CD4-positive, alpha-beta T cell treated with Interleukin-10 for 1 hour (primary cell): ENCODE measurements around the gene GRM7.

Experiments used
- DNase-seq: peaks from one replicate; pipeline ENCODE4 v3.0.0-alpha.2; 2020

GRM7 gene

DNA sequence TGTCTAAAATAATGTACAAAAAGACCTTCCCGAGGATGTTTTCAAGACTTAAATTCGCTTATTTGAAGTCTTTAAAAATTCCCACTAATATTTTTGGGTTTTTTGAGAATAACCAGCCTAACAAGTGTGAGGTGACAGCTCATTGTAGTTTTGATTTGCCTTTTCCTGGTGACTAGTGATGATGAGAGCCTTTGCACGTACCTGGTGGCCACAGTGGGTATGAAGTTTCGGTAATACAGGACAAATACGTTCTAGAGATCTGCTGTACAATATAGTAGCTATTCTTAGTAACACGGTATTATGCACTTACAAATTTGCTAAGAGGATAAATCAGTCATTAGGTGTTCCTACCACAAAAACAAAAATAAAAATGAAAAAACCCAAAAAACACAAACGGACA lies 124.9 kb downstream of the GRM7 start:
- no peak for DNase-seq

DNA sequence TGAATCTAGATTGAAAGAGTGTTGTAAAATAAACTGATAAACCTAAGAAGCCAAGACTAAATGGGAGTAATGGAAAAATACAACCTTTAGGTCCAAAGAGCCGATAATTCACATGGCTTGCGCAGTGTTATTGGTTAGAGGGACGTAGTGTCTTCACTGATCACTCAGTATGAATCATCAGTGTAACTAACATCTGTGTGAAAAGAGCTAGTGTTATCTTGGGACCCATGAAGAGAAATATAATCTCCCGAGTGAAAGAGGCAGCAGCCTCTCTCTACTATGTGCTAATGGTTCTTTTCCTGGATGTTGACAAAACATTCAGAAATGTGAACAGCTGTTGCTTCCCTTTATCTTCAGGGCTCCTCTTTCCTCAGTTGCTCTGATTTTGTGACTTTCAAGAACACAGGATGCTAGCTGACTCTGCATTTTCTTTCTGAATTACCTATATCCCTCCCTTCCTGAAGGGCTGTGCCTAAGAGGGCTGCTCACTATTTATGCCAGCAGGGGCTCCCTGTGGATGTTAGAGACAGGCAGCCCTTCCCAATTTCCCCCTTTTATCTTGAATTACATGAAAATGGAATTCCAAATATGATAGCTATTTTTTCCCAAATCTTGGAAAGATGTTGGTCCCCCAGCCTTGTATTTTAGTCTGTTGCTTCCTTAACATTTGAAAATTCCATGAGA lies 128.8 kb downstream of the GRM7 start:
- DNase-seq = no peak

DNA sequence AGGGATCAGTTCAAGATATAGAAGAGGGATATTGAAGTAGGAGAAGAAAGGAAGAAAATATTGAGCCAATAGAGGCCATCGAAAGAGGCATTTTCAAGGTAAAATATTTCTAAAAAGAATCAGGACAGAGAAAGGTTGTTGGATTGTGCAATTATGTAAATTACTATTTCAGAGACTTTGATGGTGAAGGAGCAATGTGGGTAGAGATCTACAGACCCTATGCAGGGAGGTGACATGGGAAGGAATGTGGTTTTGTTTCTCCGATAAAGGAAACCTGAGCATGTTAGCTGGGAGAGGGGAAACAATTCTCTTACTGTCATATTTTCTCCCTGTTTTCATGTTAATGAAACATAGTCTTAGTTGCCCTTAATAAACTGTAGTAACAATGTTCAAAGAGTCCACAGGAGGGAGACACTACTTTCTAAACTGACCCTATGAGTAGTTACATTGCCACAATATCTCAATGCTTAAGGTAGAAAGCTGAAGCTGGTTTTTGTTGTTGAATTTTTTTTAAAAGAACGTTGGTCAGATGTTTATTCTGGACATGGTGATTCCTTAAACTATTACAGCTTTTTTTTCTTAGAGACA lies 133.3 kb downstream of the GRM7 start:
- no peak for DNase-seq

DNA sequence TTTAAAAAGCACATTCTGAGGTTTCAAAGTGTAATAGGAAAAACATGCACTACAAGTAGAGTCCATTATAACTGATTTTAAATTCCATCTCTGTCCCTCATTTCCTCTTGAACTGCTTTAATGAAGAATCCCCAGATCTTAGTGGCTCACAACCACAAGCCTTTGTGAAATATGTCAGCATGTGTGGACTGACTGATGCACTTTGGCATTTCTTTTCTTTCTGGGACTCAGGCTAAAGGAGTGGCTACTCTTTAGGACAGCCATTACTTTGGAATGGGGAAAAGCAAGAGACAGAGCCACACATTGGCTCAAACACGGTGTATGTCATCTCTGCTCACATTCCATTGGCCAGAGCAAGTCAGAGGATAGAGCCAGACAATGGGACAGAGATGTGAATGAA lies 139.6 kb downstream of the GRM7 start:
- DNase-seq = no peak

DNA sequence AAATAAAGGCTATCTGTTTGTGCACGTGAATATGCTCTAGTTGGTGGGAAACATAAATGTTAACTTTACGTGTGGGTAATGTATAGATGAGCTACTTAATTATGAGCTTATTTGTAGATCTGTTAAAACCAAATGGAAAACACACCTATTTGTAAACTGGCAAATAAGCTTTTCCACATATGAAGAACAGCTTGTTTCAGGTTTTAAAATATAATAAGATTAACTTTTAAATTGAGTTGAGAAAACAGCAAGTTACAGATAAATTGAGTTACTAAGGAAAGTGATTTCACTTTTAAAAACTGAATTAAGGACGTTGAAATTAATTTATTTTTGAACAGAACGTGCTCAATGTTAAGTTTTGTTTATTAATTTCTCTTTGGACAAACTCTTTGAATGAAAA lies 140.5 kb downstream of the GRM7 start:
- DNase-seq = no peak

DNA sequence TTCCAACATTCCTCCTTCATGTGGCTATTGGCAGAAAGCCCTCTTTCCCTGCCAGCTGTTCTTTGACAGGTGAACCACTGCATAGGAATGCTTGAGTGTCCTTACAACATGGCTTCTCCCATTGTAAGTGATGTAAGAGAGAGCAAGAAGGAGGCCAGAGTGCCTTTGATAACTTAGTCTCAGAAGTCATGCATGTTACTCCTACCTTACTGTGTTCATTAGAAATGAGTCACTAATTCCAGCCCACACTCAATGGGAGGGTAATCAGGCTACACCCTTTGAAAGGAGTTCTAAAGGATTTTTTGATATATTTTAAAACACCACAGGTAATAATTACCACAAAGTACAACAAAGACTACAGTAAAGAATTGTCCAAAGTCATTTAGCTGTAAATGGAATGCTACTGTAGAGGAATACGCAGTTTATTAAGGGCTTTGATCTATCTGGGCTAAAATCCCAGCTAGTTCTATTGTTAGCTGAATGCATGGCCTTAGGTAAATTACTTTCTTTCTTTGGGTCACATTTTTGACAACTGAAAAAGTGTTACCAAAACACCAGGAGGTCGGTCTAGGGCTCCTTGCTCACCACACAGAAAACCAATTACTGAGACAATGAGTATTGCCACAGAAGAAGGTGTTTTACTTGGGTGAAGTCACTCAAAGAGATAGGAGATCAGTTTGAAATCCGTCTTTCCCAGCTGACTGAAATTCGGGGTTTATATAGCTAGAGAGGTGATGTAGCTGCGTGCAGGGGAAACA lies 154.9 kb downstream of the GRM7 start:
- DNase-seq = no peak

DNA sequence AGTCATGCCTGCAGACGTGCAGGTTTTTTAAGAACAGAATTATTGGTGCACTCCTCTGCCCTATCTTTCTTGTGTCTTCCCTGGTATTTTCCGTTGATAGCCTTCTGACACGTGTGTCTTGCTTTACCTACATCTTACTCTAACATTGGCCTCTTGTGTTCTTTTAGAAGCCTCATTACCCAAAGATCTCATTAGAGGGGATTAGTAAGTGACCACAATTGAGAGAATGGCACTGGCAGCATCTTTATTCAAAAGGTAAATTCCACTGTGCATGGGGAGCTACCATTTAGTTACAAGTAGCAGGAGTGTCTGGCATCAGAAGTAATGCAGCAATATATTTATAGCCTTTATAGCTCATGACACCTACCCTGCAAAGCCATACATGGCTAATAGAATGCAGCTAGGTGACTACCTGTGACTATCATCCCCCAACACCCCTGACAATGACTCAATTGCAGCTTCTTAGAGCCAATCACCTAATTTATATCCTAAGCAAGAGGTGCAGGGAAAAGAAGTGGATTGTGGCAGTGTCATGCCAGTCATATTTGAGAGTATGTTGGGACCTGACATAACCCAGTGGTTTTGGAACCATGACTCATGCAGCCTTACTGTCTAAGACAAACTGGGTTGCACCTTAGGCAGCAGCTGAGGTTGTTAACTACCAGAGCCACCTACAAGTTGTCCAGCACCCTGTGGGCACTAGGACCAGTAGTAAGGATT lies 164.8 kb downstream of the GRM7 start:
- no peak for DNase-seq

DNA sequence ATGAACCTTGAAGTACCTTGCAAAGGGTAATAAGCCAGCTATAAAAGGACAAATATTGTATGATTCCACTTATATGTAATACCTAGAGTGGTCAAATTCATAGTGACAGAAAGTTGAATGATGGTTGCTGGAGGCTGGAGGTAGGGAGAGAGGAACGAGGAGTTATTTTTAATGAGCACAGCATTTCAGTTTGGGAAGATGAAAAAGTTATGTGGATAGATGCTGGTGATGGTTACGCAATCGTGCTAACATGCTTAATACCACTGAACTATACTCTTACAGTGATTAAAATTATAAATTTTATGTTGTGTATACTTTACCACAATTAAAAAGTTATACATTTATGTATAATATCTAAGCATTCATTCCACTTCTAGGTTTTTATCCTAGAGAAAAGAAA lies 168.6 kb downstream of the GRM7 start:
- no peak for DNase-seq

DNA sequence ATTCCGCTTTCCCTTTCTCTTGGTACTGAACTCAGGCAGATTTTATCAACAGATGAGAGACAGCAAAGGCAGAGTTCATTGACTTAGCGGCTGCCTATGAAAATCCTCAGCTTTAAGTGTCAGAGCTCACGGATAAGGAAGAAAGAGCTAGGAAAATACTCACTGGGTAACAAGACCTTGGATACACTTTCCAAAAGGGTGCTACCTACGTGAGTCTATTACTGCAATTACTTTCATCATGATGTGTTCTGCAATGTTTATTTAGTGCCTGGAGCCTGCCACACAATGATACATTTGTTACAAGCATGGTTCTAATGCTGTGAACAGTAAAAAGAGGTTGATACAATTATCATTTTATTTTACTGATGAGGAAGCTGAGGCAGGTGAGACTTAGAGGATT lies 177.5 kb downstream of the GRM7 start:
- no peak for DNase-seq

DNA sequence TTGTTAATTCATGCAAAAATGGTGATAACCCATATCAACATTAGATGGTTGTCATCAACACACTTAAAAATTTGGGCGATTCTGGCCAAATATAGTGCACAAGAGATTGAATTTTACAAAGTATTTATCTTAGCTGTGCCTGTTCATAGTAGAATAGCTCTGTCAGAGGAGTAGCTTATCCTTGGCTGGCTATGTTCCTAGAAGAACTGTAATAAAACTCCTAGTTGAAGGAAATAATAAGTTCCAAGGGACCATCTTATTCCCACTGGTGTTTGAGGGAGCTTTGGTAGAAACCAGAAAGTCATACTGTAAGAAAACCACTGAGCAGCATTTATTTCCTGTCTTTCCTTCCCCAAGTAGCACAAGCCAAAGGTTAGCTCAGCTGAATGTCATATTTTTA lies 201.8 kb downstream of the GRM7 start:
- DNase-seq = no peak

DNA sequence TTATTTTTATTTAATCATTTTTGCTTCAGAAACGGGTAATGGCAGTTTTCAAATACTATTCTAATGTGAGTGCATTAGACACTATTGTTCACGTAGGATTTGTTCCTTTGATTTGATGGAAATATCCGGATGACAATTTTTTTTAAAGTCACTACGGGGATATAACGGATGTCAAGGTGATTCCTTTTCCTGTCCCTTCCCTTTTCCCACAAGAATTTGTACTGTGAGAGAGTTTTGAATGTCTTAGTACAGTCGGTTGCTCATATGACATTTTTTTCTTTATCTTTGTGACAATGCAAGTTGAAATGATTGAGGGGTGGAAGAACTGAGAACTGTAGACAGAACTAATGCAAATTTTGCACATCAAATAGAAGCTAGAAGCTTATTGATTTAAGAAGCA lies 209.5 kb downstream of the GRM7 start:
- DNase-seq = no peak

DNA sequence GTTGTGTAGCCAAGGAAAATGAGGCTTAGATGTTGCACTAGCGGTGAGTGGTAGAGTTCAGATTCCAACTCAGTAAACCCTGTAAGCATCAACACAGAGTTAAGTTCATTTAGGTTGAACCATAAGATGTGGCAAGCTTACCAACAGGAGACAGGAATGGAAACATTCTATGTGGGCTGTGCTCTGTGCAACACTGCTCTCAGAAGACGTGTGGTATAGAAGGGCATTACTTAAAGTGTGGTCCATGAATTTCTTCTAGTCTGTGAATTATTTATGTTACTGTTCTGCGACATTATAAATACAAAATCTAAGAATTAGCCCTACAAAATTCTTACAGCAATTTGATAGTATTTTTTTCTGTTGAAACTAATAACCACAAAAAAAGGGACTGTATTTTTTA lies 213.3 kb downstream of the GRM7 start:
- no peak for DNase-seq

DNA sequence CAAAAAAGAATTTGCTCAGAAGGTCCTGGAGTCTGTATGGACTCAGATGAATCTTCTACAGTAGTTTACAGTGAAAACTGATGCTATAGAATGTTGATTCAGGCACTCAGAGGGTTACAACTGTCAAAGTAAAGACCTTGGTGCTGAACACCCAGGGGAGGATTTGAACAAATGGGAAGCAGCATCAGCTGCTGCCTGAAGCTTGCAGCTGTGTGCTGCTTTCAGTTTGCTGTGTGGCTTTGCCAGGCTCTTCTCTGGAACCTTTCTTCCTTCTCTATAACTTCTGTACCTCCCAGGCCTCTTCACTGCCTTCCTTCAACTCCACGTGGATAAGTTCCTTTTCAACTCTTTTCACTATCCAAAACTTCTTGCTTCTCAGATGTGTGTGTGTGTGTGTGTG lies 214.2 kb downstream of the GRM7 start:
- DNase-seq = no peak

DNA sequence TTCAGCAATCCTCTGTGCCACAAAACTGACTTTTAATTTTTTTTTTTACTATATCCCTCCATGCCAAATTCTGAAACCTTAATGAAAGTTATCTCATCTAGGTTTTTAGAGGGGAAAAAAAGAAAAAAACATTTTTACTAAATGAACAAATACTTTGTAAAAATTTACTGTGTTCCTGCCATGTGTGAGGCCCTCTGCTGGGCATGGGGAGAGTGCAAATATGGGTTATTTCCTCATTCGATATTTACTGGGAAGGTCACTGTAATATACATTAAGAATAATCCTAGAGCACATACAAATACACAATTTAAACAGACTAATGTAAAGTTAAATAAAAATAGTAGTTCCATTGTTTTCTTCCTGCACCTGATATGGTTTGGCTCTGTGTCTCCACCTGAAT lies 215.0 kb downstream of the GRM7 start:
- DNase-seq = no peak

DNA sequence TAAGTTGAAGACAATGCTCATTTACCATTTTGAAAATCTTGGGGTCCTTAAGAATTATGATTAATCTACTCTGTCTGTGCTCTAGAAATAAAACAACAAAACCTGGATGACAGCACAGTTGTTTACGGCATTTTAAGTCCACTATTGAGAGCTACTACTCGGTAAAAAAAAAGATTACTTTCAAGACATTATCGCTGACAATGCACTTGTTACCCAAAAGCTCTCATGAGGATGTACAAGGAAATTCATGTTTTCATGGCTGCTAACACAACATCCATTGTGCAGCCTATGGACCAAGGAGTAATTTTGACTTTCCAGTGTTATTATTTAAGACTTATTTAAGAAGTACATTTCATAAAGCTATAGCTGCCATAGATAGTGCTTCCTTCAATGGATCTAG lies 221.3 kb downstream of the GRM7 start:
- no peak for DNase-seq

DNA sequence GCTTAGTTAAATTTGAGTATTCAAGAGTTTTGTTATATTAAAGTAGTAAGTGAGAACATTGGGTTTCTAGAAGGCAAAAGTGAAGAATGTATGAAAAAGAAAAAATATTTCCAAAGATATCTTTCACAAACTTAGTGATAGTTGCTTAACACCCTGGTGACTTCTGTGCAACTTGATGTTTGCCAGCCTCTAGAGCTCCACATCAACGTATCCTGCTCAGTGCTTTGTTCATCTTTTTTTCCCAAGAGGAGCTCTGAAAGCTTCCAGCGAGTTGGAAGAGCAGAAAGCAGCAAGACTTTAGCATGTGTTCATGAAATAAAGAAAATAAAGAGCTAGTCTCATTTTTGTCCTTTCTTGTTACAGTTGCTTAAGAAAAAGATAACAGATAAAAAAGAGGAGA lies 225.5 kb downstream of the GRM7 start:
- DNase-seq = no peak

DNA sequence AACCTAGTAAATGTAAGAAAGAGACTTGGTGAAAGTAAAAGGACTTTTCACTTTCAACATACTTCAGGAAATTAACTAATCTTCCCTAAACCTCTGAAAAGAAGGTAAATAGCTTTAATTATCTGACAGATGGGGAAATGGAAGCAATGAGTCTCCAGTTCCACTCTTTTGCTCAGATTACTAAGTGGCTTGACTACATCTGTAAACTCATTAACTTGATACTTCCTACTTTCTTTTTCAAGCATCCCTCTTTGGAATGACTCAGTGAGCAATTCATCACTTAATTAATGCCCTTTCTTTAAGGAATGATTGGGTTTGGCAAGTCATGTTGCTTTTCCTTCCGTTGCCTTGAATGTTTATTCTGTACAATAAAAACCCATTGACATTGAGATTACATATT lies 234.2 kb downstream of the GRM7 start:
- no peak for DNase-seq

DNA sequence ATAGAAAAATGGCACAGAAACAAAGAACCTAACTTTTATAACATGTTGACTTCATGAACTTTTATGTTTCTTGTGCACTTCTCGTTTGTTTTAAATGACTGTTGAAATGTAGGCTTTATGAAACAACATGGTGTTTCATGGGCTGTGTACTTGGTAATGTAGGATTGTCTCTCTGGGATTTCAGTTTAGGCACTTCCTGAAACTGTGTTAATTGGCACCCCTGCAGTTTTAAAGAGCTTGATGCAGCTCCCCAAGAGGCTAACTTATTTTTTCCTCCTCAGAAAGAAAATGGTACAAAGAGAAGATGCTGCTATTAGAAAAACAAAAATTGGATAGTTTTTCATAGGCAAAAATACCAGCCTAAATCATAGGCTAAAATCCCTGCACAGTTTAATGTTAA lies 239.2 kb downstream of the GRM7 start:
- no peak for DNase-seq

DNA sequence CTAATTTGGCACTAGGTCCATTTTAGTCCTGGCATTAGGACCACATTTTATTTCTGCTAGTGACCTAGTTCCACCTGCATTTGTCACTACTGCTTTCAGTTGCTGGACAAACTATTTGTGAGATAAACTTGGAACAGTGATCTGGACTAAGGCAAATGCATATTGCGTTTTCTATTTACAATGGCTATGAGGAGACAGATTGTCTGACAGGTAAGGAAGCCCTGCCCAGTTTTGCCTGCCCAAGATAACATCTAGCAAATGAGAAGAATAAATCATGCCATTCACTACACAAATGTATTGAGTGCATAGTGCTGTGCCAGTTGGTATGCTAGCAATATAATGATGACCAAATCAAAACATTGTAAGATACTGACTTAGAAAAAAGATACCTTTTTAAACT lies 245.7 kb downstream of the GRM7 start:
- no peak for DNase-seq

DNA sequence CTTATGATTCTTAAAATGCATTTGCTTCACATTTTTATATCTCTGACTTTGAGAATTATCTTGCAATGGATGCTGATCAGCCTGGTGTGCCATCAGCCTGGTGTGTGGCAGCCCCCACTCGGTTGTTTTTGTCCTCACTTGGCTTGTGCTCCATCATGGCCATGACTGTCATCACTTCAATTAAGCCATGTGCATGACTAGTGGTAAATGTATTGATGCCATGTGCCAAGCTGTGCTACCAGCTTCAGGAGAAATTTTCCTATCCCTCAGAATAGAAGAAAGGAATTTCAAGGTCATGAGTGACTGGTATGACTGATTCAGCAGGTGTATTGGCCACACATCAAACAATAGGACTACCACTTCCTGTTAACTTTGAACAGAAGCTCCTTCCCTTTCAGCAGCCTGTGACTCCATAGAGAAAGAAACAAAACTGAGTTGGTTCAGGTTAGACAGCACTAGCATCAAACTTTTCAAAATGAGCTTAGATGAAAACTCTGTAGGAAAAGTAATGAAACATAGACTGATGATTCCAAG lies 251.7 kb downstream of the GRM7 start:
- DNase-seq = no peak

DNA sequence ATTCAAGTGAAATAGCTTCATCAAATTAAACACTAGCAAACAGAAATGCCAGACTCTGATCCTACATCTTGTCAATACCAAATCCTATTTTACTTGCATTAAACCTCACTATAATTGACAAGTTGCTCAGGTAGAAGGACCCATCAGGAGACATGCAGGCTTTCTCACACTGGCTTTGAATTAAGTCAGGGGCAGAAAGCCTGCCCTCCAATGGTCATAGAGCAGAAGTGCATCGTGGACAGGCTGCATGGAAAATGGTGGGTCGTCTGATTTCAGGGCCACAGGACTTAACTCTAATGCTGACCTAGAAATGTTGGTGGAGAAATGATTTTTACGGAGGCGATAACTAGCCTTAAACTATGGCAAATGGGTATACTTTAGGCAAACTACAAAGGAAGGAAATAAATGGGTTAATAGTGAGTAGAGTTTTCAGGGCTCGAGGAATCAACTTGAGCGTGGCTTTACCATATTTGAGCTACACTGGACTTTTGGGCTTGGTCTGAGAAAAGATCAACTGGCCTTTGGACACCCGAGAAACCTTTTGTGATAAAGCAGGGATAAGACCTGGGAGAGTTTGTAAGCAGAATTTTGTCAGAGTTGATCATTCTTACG lies 283.9 kb downstream of the GRM7 start:
- DNase-seq = no peak

DNA sequence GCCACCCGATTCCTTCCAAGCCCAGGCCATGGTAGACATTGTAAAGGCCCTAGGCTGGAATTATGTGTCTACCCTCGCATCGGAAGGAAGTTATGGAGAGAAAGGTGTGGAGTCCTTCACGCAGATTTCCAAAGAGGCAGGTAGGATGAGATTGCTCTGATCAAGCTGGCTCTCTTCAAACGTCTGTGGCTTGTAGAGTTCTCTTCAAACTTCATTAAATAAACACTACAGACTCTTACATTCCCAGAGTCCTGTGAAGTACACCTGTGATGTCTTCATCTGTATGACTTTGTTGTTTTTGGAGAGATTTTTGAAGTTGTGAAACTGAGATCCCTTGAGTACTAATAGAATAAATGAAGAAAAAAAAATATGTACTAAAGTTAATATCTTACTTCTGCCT lies 285.6 kb downstream of the GRM7 start:
- no peak for DNase-seq

DNA sequence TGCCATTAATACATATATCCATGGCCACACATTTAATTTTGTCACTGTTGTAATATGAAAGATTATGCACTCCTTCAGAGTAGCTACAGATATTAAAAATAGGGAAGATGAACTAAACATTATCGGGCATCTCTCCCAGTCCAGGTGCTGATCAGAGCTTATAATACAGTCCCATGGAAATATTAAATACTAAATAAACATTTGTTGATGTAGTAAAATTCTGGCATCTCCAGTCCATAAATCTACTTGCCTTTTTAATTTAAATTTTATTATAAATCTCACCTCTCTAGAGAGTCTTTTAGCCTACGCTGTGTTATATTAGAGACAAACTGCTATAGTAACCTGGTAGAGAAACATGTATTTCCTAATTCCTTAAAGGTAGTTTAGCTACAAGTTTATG lies 297.6 kb downstream of the GRM7 start:
- no peak for DNase-seq
